ENCODE data around the gene GSDME. TPM values are rescaled to one million over a fixed set of nuclear protein-coding genes. Genes with fewer than 3 reads are reported as not detected.

Gene GSDME
- total and polyA plus RNA-seq, 2 experiments from 2014 or later, result 35.1 to 48.1 TPM

GRCh38 chr7:24728121-24728500, 29.2 kb downstream of the GSDME start:
- H3K27me3 ChIP-seq, result no peaks in the 10 kb centered on the region
- TF ChIP-seq CTCF (IDR thresholded peaks at IDR 0.05; ENCODE audit: poor library complexity) (no peak), EZH2 (IDR thresholded peaks at IDR 0.05; ENCODE audit: borderline replicate concordance) (no peak), EZH2phosphoT487 (IDR thresholded peaks at IDR 0.05; ENCODE audit: low read depth, severe bottlenecking, unreplicated experiment) (no peak)
- no peaks in the 10 kb centered on the region for H4K20me1 ChIP-seq (ENCODE audit: insufficient read depth, poor library complexity, severe bottlenecking)
- no peak for DNase-seq (ENCODE audit: low spot score)
- WGBS (ENCODE audit: low lambda C conversion rate, missing lambda C conversion rate), result 86% methylated on average over 7 of the region's 7 CpGs
- H3K9me2 ChIP-seq (replicated peaks; ENCODE audit: insufficient read depth), result no peaks in the 10 kb centered on the region
- no peaks in the 10 kb centered on the region for H3K36me3 ChIP-seq (replicated peaks; ENCODE audit: insufficient read depth, low read depth)
- H2AFZ ChIP-seq, result no peak overlapping the region
- no peak overlapping the region for H3K27ac ChIP-seq
- H3K4me3 ChIP-seq, result no peak overlapping the region
- peaks cover 6% of the 10 kb centered on the region for H3K79me2 ChIP-seq
- H3K9me3 ChIP-seq (ENCODE audit: low read depth), result no peaks in the 10 kb centered on the region
- peaks cover 7% of the 10 kb centered on the region for H3K4me1 ChIP-seq (ENCODE audit: insufficient read depth)
- no peak overlapping the region for H3K4me2 ChIP-seq

DNA sequence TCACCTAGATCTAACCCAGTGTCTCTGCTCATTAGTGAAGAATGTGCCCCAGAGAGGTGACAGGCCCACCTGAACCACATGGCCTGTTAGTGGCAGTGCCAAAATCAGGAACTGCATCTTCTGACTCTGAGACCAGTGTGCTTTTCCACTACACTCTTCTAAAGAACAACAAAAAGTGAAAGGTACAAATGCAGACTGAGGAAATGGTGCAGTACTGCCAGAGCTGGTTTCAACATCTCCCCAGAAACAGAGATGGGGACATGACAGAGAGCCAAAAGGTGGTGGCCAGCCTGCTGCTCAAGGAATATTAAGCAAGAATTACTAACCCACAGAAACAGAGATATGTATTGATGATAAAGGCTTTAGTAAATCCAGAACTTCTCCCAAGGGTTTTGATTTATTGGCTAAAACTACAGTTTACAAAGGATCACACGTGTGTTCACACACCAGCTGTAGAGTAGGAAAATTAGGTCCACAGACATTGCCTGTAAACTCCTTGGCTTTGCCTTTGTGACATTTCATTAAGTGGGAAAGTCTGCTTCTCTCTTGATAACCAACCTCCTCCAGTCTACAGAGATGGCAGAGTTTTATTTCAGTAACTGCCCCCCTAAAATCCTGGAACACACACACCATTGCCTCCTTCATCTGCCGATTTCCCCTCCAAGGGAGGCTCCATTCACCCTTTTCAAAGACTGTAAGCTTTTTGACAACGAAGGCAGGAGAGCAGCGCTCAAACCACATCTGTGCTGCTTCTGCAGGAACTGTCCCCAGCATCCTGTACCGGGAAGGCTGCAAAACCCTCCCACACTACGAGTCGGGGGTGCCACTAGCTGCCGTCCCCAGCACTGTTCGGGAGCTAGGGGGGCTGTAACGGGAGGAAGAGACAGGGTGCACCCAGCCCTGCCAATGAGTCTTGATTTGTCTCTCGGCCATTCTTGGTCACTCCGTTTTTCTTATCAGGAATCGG, 29.8 kb downstream of the GSDME start:
- H3K27ac ChIP-seq, result no peak overlapping the region
- H3K9me2 ChIP-seq (replicated peaks; ENCODE audit: insufficient read depth), result no peaks in the 10 kb centered on the region
- no peak overlapping the region for H3K4me3 ChIP-seq
- no peaks in the 10 kb centered on the region for H4K20me1 ChIP-seq (ENCODE audit: insufficient read depth, poor library complexity, severe bottlenecking)
- DNase-seq (ENCODE audit: low spot score), result no peak
- TF ChIP-seq CTCF (IDR thresholded peaks at IDR 0.05; ENCODE audit: poor library complexity) (no peak), EZH2phosphoT487 (IDR thresholded peaks at IDR 0.05; ENCODE audit: low read depth, severe bottlenecking, unreplicated experiment) (no peak), EZH2 (IDR thresholded peaks at IDR 0.05; ENCODE audit: borderline replicate concordance) (no peak)
- H3K4me1 ChIP-seq (ENCODE audit: insufficient read depth), result peaks cover 1% of the 10 kb centered on the region
- H3K79me2 ChIP-seq, result peaks cover 6% of the 10 kb centered on the region
- H3K9me3 ChIP-seq (ENCODE audit: low read depth), result no peaks in the 10 kb centered on the region
- no peak overlapping the region for H2AFZ ChIP-seq
- no peaks in the 10 kb centered on the region for H3K27me3 ChIP-seq
- H3K4me2 ChIP-seq, result no peak overlapping the region
- WGBS (ENCODE audit: low lambda C conversion rate, missing lambda C conversion rate), result 90% methylated on average over 13 of the region's 13 CpGs
- no peaks in the 10 kb centered on the region for H3K36me3 ChIP-seq (replicated peaks; ENCODE audit: insufficient read depth, low read depth)

DNA sequence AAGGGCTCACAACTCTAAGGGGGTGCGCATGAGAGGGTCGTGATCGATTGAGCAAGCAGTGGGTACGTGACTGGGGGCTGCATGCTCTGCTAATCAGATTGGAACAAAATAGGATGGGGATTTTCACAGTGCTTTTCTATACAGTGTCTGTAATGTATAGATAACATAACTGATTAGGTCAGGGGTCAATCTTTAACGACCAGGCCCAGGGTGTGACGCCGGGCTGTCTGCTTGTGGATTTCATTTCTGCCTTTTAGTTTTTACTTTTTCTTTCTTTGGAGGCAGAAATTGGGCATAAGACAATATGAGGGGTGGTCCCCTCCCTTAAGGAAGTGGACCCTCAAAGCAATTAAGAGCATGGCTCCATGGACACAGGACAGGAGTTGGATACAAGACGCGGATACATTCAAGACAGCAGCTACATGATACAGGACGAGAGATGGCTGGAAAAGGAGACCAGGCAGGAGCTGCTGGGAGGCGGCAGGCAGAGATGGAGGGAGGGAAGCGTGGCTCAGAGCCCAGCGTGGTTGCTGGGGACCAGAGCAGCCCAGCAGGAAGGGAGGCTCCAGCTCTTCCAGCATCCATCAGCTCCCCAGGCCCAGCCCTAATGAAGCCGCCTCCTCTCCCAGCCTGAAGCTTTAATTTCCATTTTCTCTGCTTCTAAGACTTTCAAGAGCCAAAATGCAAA, 31.6 kb downstream of the GSDME start:
- Histone ChIP-seq H3K27me3 (no peaks in the 10 kb centered on the region), H3K9me3 (ENCODE audit: low read depth) (no peaks in the 10 kb centered on the region), H3K4me2 (no peak overlapping the region), H3K4me3 (no peak overlapping the region), H3K27ac (no peak overlapping the region), H4K20me1 (ENCODE audit: insufficient read depth, poor library complexity, severe bottlenecking) (no peaks in the 10 kb centered on the region), H3K9me2 (replicated peaks; ENCODE audit: insufficient read depth) (no peaks in the 10 kb centered on the region), H2AFZ (no peak overlapping the region), H3K79me2 (peaks cover 3% of the 10 kb centered on the region), H3K36me3 (replicated peaks; ENCODE audit: insufficient read depth, low read depth) (no peaks in the 10 kb centered on the region), H3K4me1 (ENCODE audit: insufficient read depth) (no peaks in the 10 kb centered on the region)
- no peak for DNase-seq (ENCODE audit: low spot score)
- TF ChIP-seq EZH2 (IDR thresholded peaks at IDR 0.05; ENCODE audit: borderline replicate concordance) (no peak), CTCF (IDR thresholded peaks at IDR 0.05; ENCODE audit: poor library complexity) (no peak), EZH2phosphoT487 (IDR thresholded peaks at IDR 0.05; ENCODE audit: low read depth, severe bottlenecking, unreplicated experiment) (no peak)
- 79% methylated on average over 14 of the region's 14 CpGs for WGBS (ENCODE audit: low lambda C conversion rate, missing lambda C conversion rate)
